Medulla oblongata (tissue), 1 donor: ENCODE measurements around the gene VWA7.

Experiments
- DNase-seq: peaks from one replicate; pipeline ENCODE4 v3.0.0-alpha.2; 2015; ENCODE audit errors: extremely low spot score

VWA7 gene

GRCh38 chr6:31729979-31730630, 47.0 kb downstream of the VWA7 start:
- DNase-seq = peak; percentile 89

GRCh38 chr6:31729515-31729978, 47.6 kb downstream of the VWA7 start:
- DNase-seq = peak; percentile 91

- DNase-seq = no peak
These were observed 48.2 kb downstream of the VWA7 start, which contains the start of gene DDAH2 for GRCh38 chr6:31728767-31729514. Gene DDAH2 (minus strand): TSS chr6:31729299. CDS start chr6:31729161, 138 bp downstream.

- no peak for DNase-seq
These were observed 49.1 kb downstream of the VWA7 start for GRCh38 chr6:31727717-31728671.

GRCh38 chr6:31727034-31727716, 50.0 kb downstream of the VWA7 start:
- peak; percentile 63 for DNase-seq

GRCh38 chr6:31725502-31726350, 51.4 kb downstream of the VWA7 start:
- DNase-seq = no peak

GRCh38 chr6:31723980-31724691, 53.0 kb downstream of the VWA7 start:
- DNase-seq = no peak

GRCh38 chr6:31723245-31723979, 53.7 kb downstream of the VWA7 start, which contains the start of gene MPIG6B:
Gene MPIG6B (plus strand): TSS chr6:31723373. CDS start chr6:31723384, 11 bp downstream.
- DNase-seq = no peak

- DNase-seq = no peak
These were observed 55.0 kb downstream of the VWA7 start for GRCh38 chr6:31722173-31722572.

GRCh38 chr6:31721351-31722020, 55.6 kb downstream of the VWA7 start, which contains the start of gene LY6G6C:
Gene LY6G6C (minus strand): TSS chr6:31721746. CDS start chr6:31721679, 67 bp downstream.
- no peak for DNase-seq

GRCh38 chr6:31720196-31720770, 56.8 kb downstream of the VWA7 start:
- no peak for DNase-seq

GRCh38 chr6:31719001-31719400, 58.1 kb downstream of the VWA7 start:
- no peak for DNase-seq

GRCh38 chr6:31718265-31718664, 58.9 kb downstream of the VWA7 start:
- DNase-seq = no peak

- no peak for DNase-seq
These were observed 59.5 kb downstream of the VWA7 start for GRCh38 chr6:31717499-31718222.
